K562 (cell line): Measurements from ENCODE around the gene UBE2E2. TPM values are rescaled to one million over a fixed set of nuclear protein-coding genes. Genes with fewer than 3 reads are reported as not detected.

ENCODE experiments used
- ATAC-seq: fragments of 200-7000 bp; cut with Tn5 transposase; 3 replicates; pipeline ENCODE4 v1.9.1; 2020; ENCODE audit warnings: moderate library complexity
- BruUV-seq: library from RNA; stranded (reverse); fragments of 400-500 nt; replicated peaks from 2 replicates; lab custom pipeline; 2021; lab: Mats Ljungman, UMichigan
- CTCF ChIA-PET: fragments of 300-600 bp; formaldehyde crosslinking; extraction: SDS; loops from one replicate; lab custom pipeline; 2021; ENCODE audit warnings: low intra/inter-chr PET ratio; lab: Yijun Ruan, JAX
- POLR2A ChIA-PET: fragments of 300-600, 350-650 bp; sonication (Branson Sonifier 250); formaldehyde crosslinking; extraction: SDS; loops from one replicate; lab custom pipeline; 2021; ENCODE audit warnings: antibody characterized with exemption, inconsistent platforms; lab: Yijun Ruan, JAX
- DNase-seq, 4 experiments: peaks; one replicate each; pipeline versions ENCODE4 v3.0.0 to v3.0.0-alpha.2; 2011 to 2018; ENCODE audit warnings: low spot score in 3 of 4, mixed read lengths in 3 of 4; ENCODE audit errors: extremely low read depth in 1 of 4
- FAIRE-seq: peaks from 2 replicates; lab custom pipeline; 2011; peaks lifted over from hg19 to GRCh38; lab: Jason Lieb, UNC
- H2AFZ ChIP-seq: 2 replicates; pipeline ENCODE4 v1.6.0; 2011; ENCODE audit warnings: low read depth, low read length, control low read depth, inconsistent platforms
- H3K27ac ChIP-seq: fragments of 200-600 bp; 3 replicates; pipeline ENCODE4 v1.8.0; 2011; ENCODE audit warnings: low read depth, mild to moderate bottlenecking, control low read depth, inconsistent platforms, low read length, moderate library complexity, mixed read lengths; ENCODE audit errors: extremely low read depth
- H3K27me3 ChIP-seq, 2 experiments: fragments of 300-600 bp in 1 of 2; 2 replicates in 1 of 2; 3 replicates in 1 of 2; pipeline versions ENCODE4 v1.6.0 to v1.8.0; 2011; ENCODE audit warnings: inconsistent platforms in 2 of 2, low read length in 2 of 2, mild to moderate bottlenecking in 1 of 2, mixed read lengths in 1 of 2, moderate library complexity in 1 of 2; ENCODE audit not compliant: control insufficient read depth in 2 of 2, insufficient read depth in 2 of 2
- H3K36me3 ChIP-seq: fragments of 300-600 bp; 3 replicates; pipeline ENCODE4 v1.8.0; 2011; ENCODE audit warnings: mild to moderate bottlenecking, low read length, inconsistent platforms; ENCODE audit not compliant: control insufficient read depth, insufficient read depth
- H3K4me1 ChIP-seq, 2 experiments: fragments of 200-600 bp in 1 of 2; replicated peaks in 1 of 2; 2 replicates in 1 of 2; 3 replicates in 1 of 2; pipeline versions ENCODE4 v1.5.1 to v1.8.0; 2011; ENCODE audit warnings: inconsistent platforms in 2 of 2, low read length in 2 of 2, mild to moderate bottlenecking in 1 of 2, mixed read lengths in 1 of 2, moderate library complexity in 1 of 2; ENCODE audit not compliant: control insufficient read depth in 2 of 2, insufficient read depth in 2 of 2
- H3K4me2 ChIP-seq: 2 replicates; pipeline ENCODE4 v1.6.1; 2011; ENCODE audit warnings: low read length, control low read depth, inconsistent platforms, mixed read lengths; ENCODE audit not compliant: insufficient read depth
- H3K4me3 ChIP-seq: fragments of 200-600 bp; sonication (generic), shearing (Covaris generic); 2 replicates; pipeline ENCODE4 v1.5.1; 2016; ENCODE audit warnings: control low read depth, inconsistent platforms
- H3K79me2 ChIP-seq: fragments of 200-600 bp; 3 replicates; pipeline ENCODE4 v1.8.0; 2011; ENCODE audit warnings: low read length, inconsistent platforms; ENCODE audit not compliant: control insufficient read depth, insufficient read depth
- H3K9ac ChIP-seq, 2 experiments: 2 replicates each; pipeline versions ENCODE4 v1.6.0 to v1.6.1; 2011; ENCODE audit warnings: low read depth in 2 of 2, low read length in 2 of 2, control low read depth in 1 of 2, inconsistent platforms in 1 of 2, mild to moderate bottlenecking in 1 of 2, mixed read lengths in 1 of 2; ENCODE audit not compliant: insufficient read depth in 1 of 2
- H3K9me1 ChIP-seq: one replicate; pipeline ENCODE4 v1.6.0; 2011; ENCODE audit warnings: inconsistent platforms, mild to moderate bottlenecking, low read length, moderate library complexity; ENCODE audit not compliant: control insufficient read depth, insufficient read depth
- H3K9me3 ChIP-seq: replicated peaks from 2 replicates; pipeline ENCODE4 v1.5.1; 2011; ENCODE audit warnings: low read depth, low read length, inconsistent platforms; ENCODE audit not compliant: control insufficient read depth, insufficient read depth
- H4K20me1 ChIP-seq: replicated peaks from 2 replicates; pipeline ENCODE4 v1.6.1; 2011; ENCODE audit warnings: low read length, inconsistent platforms, mixed read lengths; ENCODE audit not compliant: control insufficient read depth, insufficient read depth
- CREB5 ChIP-seq: fragments of 250-450 bp; sonication (Bioruptor Pico); IDR thresholded peaks from 2 replicates; pipeline ENCODE4 v1.5.0; 2020; ENCODE audit warnings: mild to moderate bottlenecking
- DDX20 ChIP-seq: fragments of 450-650 bp; IDR thresholded peaks from 2 replicates; pipeline ENCODE4 v1.6.1; 2016; ENCODE audit warnings: missing genetic modification characterization, low read depth, mild to moderate bottlenecking, missing compliant biosample characterization, moderate library complexity
- FIP1L1 ChIP-seq: fragments of 200-400 bp; formaldehyde crosslinking; IDR thresholded peaks from 2 replicates; pipeline ENCODE4 v1.6.1; 2018; ENCODE audit warnings: mild to moderate bottlenecking, low read depth, low read length; ENCODE audit not compliant: poor library complexity, severe bottlenecking
- FOXP4 ChIP-seq: sonication (generic); formaldehyde crosslinking; IDR thresholded peaks from 2 replicates; pipeline ENCODE4 v1.8.0; 2022; ENCODE audit warnings: mild to moderate bottlenecking, missing genetic modification reagents, borderline replicate concordance
- GTF2A2 ChIP-seq: IDR thresholded peaks from 2 replicates; pipeline ENCODE4 v1.6.1; 2016; ENCODE audit warnings: mild to moderate bottlenecking, missing genetic modification characterization, missing compliant biosample characterization
- HINFP ChIP-seq: fragments of 450-650 bp; conservative IDR thresholded peaks from 2 replicates; pipeline ENCODE4 v1.6.1; 2016; ENCODE audit warnings: missing genetic modification characterization, low read depth, mild to moderate bottlenecking, control low read depth, missing compliant biosample characterization
- KAT2B ChIP-seq: IDR thresholded peaks from one replicate; pipeline ENCODE4 v1.6.1; 2012; ENCODE audit warnings: low read depth, mild to moderate bottlenecking, control low read depth, inconsistent platforms, low read length, moderate library complexity
- MEF2D ChIP-seq: conservative IDR thresholded peaks from 2 replicates; pipeline ENCODE4 v1.6.1; 2016; ENCODE audit warnings: low read depth, missing genetic modification characterization, missing compliant biosample characterization
- MLLT1 ChIP-seq, 2 experiments: fragments of 450-650 bp; IDR thresholded peaks; 2 replicates each; pipeline ENCODE4 v1.6.1; 2016
- NCOA2 ChIP-seq, 2 experiments: fragments of 450-650 bp; IDR thresholded peaks; 2 replicates each; pipeline ENCODE4 v1.6.1; 2018; ENCODE audit warnings: mild to moderate bottlenecking in 2 of 2, moderate library complexity in 1 of 2; ENCODE audit not compliant: partially characterized antibody in 2 of 2
- SIN3B ChIP-seq: fragments of 450-650 bp; IDR thresholded peaks from 2 replicates; pipeline ENCODE4 v1.6.1; 2017; ENCODE audit warnings: low read depth, mild to moderate bottlenecking, moderate library complexity
- TAF1 ChIP-seq: IDR thresholded peaks from 2 replicates; pipeline ENCODE4 v1.6.1; 2011; ENCODE audit warnings: mild to moderate bottlenecking, low read length, moderate library complexity; ENCODE audit not compliant: insufficient read depth, control insufficient read depth, severe bottlenecking; ENCODE audit errors: extremely low read depth
- U2AF1 ChIP-seq: fragments of 200-400 bp; formaldehyde crosslinking; optimal IDR thresholded peaks from 2 replicates; pipeline ENCODE3; 2017; ENCODE audit warnings: mild to moderate bottlenecking, low read depth, low read length, moderate library complexity
- ZNF174 ChIP-seq: fragments of 250-450 bp; sonication (Bioruptor Pico); IDR thresholded peaks from 2 replicates; pipeline ENCODE4 v1.4.0; 2020; ENCODE audit warnings: mild to moderate bottlenecking
- ZNF668 ChIP-seq: fragments of 250-450 bp; sonication (Bioruptor Pico); IDR thresholded peaks from 2 replicates; pipeline ENCODE4 v1.8.0; 2022; ENCODE audit warnings: mild to moderate bottlenecking, inconsistent platforms
- whole genome bisulfite sequencing: fragments of 100-300 bp; shearing (Covaris generic); methylation state at CpG from one replicate; pipeline ENCODE4 v1.1.6; 2016; ENCODE audit warnings: low coverage, mixed read lengths; ENCODE audit not compliant: insufficient coverage; ENCODE audit errors: missing lambda C conversion rate; 5-methylcytosine and 5-hydroxymethylcytosine counted together
- in situ Hi-C: fragments of 300-500 bp; cut with MboI; formaldehyde crosslinking; loops from 4 replicates; pipeline ENCODE4 v1.15.0; 2018; ENCODE audit warnings: inconsistent platforms, mixed read lengths
- intact Hi-C: fragments of 100-400 bp; cut with micrococcal nuclease; formaldehyde crosslinking; loops from 2 replicates; pipeline ENCODE4 v1.14.2; 2022
- polyA plus RNA-seq, 8 experiments: library from polyadenylated mRNA; depleted of rRNA in 4 of 8; stranded (reverse) in 5 of 8; unstranded in 3 of 8; fragments of >200 nt; fragmentation: Nextera tagmentation in 2 of 8; fragmentation: Illumina TruSeq in 1 of 8; extraction: Ambion mirVana in 2 of 8; extraction: Trizol in 1 of 8; gene quantifications; 2 replicates each; pipeline versions ENCODE4 v1.2.1 to v1.2.3, GENCODE V29; 2011 to 2014; ENCODE audit warnings: inconsistent platforms in 1 of 8, missing spikeins in 1 of 8
- total RNA-seq, 7 experiments: library from RNA; depleted of rRNA in 6 of 7; stranded (reverse); fragments of >200 nt in 6 of 7; fragmentation: Illumina TruSeq in 2 of 7; extraction: Trizol in 2 of 7; gene quantifications; 2 replicates each; pipeline versions ENCODE4 v1.2.1 to v1.2.3, GENCODE V29; 2011 to 2021; ENCODE audit warnings: low replicate concordance in 1 of 7

UBE2E2 gene
- total and polyA plus RNA-seq, 9 of the 15 experiments (the other 6 are each of a cell fraction or from before 2014, with no cell fraction given): 0.22 to 5.1 (median 1.9) TPM

- 0% methylated on average over 2 of the region's 2 CpGs for WGBS
- Histone ChIP-seq H3K9ac (no peak overlapping the region), H3K36me3 (no peaks in the 10 kb centered on the region), H3K27me3 (no peaks in the 10 kb centered on the region), H4K20me1 (no peaks in the 10 kb centered on the region), H3K27ac (no peak overlapping the region), H3K4me3 (no peak overlapping the region), H2AFZ (no peak overlapping the region), H3K4me2 (no peak overlapping the region), H3K79me2 (no peaks in the 10 kb centered on the region), H3K9me3 (0 out of 2 replicates have a peak, but pooled peaks cover 1% of the 10 kb centered on the region), H3K9me1 (no peaks in the 10 kb centered on the region), H3K4me1 (no peaks in the 10 kb centered on the region)
- no TSS peak for BruUV-seq
- in situ Hi-C loops (no loop called here), intact Hi-C loops (no loop called here)
- no peak for DNase-seq
- ChIA-PET CTCF (no interaction called here), POLR2A (no interaction called here)
- no peak for ATAC-seq
- no peak for FAIRE-seq
- no peak for TF ChIP-seq FIP1L1
- no peak for TF ChIP-seq CREB5 (CRISPR knock-in tag)
- no peak for TF ChIP-seq GTF2A2
- TF ChIP-seq KAT2B: no peak
- TF ChIP-seq ZNF174 (CRISPR knock-in tag): no peak
- no peak for TF ChIP-seq FOXP4 (CRISPR knock-in tag)
- no peak for TF ChIP-seq TAF1
- TF ChIP-seq MEF2D (tag): no peak
- TF ChIP-seq U2AF1: no peak
- no peak for TF ChIP-seq DDX20 (tag)
- TF ChIP-seq HINFP (tag): no peak
- no peak for TF ChIP-seq NCOA2 (IDR thresholded peaks at IDR 0.05; ENCODE audit: partially characterized antibody in 2 of 2)
- no peak for TF ChIP-seq MLLT1 (IDR thresholded peaks at IDR 0.05)
- TF ChIP-seq ZNF668 (CRISPR knock-in tag): no peak
- TF ChIP-seq SIN3B: no peak
Observed at GRCh38 chr3:23275814-23276213, 72.7 kb downstream of the UBE2E2 start.
